Right renal cortex interstitium (tissue), 3 donors: Measurements from ENCODE around the gene SSBP2. TPM values are rescaled to one million over a fixed set of nuclear protein-coding genes. Genes with fewer than 3 reads are reported as not detected.
A peak's percentile ranks its signal among the peaks of the same experiment; 100 is the strongest.
"Not testable (repeated sequence)": the region's sequence is repeated elsewhere in the genome, so short reads cannot be mapped to it uniquely, and the experiment has no call there.

Experiments
- DNase-seq, 3 donors: peaks; one replicate each; pipeline ENCODE4 v3.0.0-alpha.2; 2013; ENCODE audit warnings: low read depth in 3 of 3, low spot score in 2 of 3
- polyA plus RNA-seq, 3 donors: library from polyadenylated mRNA; unstranded; fragments of 120-200 nt; gene quantifications; one replicate each; pipeline ENCODE4 v1.2.1, GENCODE V29; 2013; ENCODE audit not compliant: insufficient read length in 3 of 3

Gene SSBP2
- polyA plus RNA-seq, 3 donors = 94.2 to 103 (median 99.0) TPM

- no peak for DNase-seq
These were observed 71.0 kb downstream of the SSBP2 start for GRCh38 chr5:81679885-81680284.

GRCh38 chr5:81675420-81675819, 75.5 kb downstream of the SSBP2 start:
- no peak for DNase-seq

- DNase-seq = no peak
These were observed 85.1 kb downstream of the SSBP2 start for GRCh38 chr5:81665795-81666194.

- DNase-seq = not testable (repeated sequence)
These were observed 90.3 kb downstream of the SSBP2 start for GRCh38 chr5:81660624-81661023.

GRCh38 chr5:81657386-81657785, 93.5 kb downstream of the SSBP2 start:
- peak in 1 of 3 donors; percentile 4 for DNase-seq

- DNase-seq = no peak
These were observed 94.1 kb downstream of the SSBP2 start for GRCh38 chr5:81656783-81657182.

- no peak for DNase-seq
These were observed 99.9 kb downstream of the SSBP2 start for GRCh38 chr5:81650987-81651386.

- DNase-seq = no peak
These were observed 104.4 kb downstream of the SSBP2 start for GRCh38 chr5:81646469-81646995.

- DNase-seq = no peak
These were observed 108.7 kb downstream of the SSBP2 start for GRCh38 chr5:81642210-81642609.

- DNase-seq = no peak
These were observed 111.3 kb downstream of the SSBP2 start for GRCh38 chr5:81639556-81639955.

- DNase-seq = no peak
These were observed 112.4 kb downstream of the SSBP2 start for GRCh38 chr5:81638471-81638870.

GRCh38 chr5:81633891-81634290, 117.0 kb downstream of the SSBP2 start:
- no peak for DNase-seq

GRCh38 chr5:81633471-81633870, 117.4 kb downstream of the SSBP2 start:
- no peak for DNase-seq

GRCh38 chr5:81632679-81633078, 118.2 kb downstream of the SSBP2 start:
- no peak for DNase-seq

GRCh38 chr5:81631621-81632020, 119.3 kb downstream of the SSBP2 start:
- no peak for DNase-seq

- DNase-seq = no peak
These were observed 119.8 kb downstream of the SSBP2 start for GRCh38 chr5:81631124-81631523.

GRCh38 chr5:81630684-81631083, 120.2 kb downstream of the SSBP2 start:
- DNase-seq = no peak

- DNase-seq = no peak
These were observed 120.9 kb downstream of the SSBP2 start for GRCh38 chr5:81629986-81630385.

- DNase-seq = not testable (repeated sequence)
These were observed 122.8 kb downstream of the SSBP2 start for GRCh38 chr5:81628061-81628460.

GRCh38 chr5:81626524-81626923, 124.4 kb downstream of the SSBP2 start:
- no peak for DNase-seq

- no peak for DNase-seq
These were observed 141.0 kb downstream of the SSBP2 start for GRCh38 chr5:81609810-81610375.

GRCh38 chr5:81608976-81609375, 141.9 kb downstream of the SSBP2 start:
- DNase-seq = no peak

GRCh38 chr5:81607693-81608092, 143.2 kb downstream of the SSBP2 start:
- DNase-seq = no peak
